ES-I3 (cell line): Measurements from ENCODE around the gene AIFM3.
"Not testable (repeated sequence)": the region's sequence is repeated elsewhere in the genome, so short reads cannot be mapped to it uniquely, and the experiment has no call there.

Experiments used
- H3K36me3 ChIP-seq: 2 replicates; pipeline ENCODE4 v1.6.1; 2013; ENCODE audit warnings: mild to moderate bottlenecking, low read length, control low read depth, moderate library complexity; ENCODE audit not compliant: insufficient read depth
- H3K4me1 ChIP-seq: 2 replicates; pipeline ENCODE4 v1.6.1; 2013; ENCODE audit warnings: mild to moderate bottlenecking, control low read depth, low read length; ENCODE audit not compliant: insufficient read depth
- H3K9ac ChIP-seq: 2 replicates; pipeline ENCODE4 v1.6.1; 2013; ENCODE audit warnings: low read depth, mild to moderate bottlenecking, low read length, moderate library complexity
- H3K9me3 ChIP-seq: 2 replicates; pipeline ENCODE4 v1.6.1; 2013; ENCODE audit warnings: mild to moderate bottlenecking, low read length, moderate library complexity; ENCODE audit not compliant: control insufficient read depth, insufficient read depth

The AIFM3 gene

GRCh38 chr22:20972014-20972694 is 5.1 kb downstream of the AIFM3 start:
- not testable (repeated sequence) for H3K9me3 ChIP-seq

GRCh38 chr22:20972933-20973577 is 6.0 kb downstream of the AIFM3 start:
- no peaks in the 10 kb centered on the region; the same call in 1 of the 2 replicates for H3K4me1 ChIP-seq
- H3K9me3 ChIP-seq, result no peaks in the 10 kb centered on the region
- H3K36me3 ChIP-seq, result no peaks in the 10 kb centered on the region
- H3K9ac ChIP-seq, result no peak overlapping the region

More at GRCh38 chr22:20972014-20972694, 5.1 kb downstream of the AIFM3 start:
- not testable (repeated sequence) for H3K36me3 ChIP-seq, H3K9ac ChIP-seq, H3K4me1 ChIP-seq

- no peaks in the 10 kb centered on the region; the same call in 1 of the 2 replicates for H3K4me1 ChIP-seq
- H3K9me3 ChIP-seq, result peaks cover 5% of the 10 kb centered on the region; the same call in 1 of the 2 replicates
- no peak overlapping the region for H3K9ac ChIP-seq
- no peaks in the 10 kb centered on the region for H3K36me3 ChIP-seq
These were observed 6.7 kb downstream of the AIFM3 start for GRCh38 chr22:20973634-20974286.

GRCh38 chr22:20974336-20974955 is 7.4 kb downstream of the AIFM3 start:
- no peaks in the 10 kb centered on the region for H3K36me3 ChIP-seq

GRCh38 chr22:20975541-20976290 is 8.7 kb downstream of the AIFM3 start:
- Histone ChIP-seq H3K4me1 (no peaks in the 10 kb centered on the region; the same call in 1 of the 2 replicates), H3K36me3 (no peaks in the 10 kb centered on the region), H3K9me3 (peaks cover 6% of the 10 kb centered on the region; the same call in 1 of the 2 replicates), H3K9ac (no peak overlapping the region)

More at GRCh38 chr22:20974336-20974955, 7.4 kb downstream of the AIFM3 start:
- Histone ChIP-seq H3K9me3 (peaks cover 6% of the 10 kb centered on the region; the same call in 1 of the 2 replicates), H3K4me1 (no peaks in the 10 kb centered on the region; the same call in 1 of the 2 replicates), H3K9ac (no peak overlapping the region)

- Histone ChIP-seq H3K9me3 (peaks cover 6% of the 10 kb centered on the region; the same call in 1 of the 2 replicates), H3K4me1 (peaks cover 3% of the 10 kb centered on the region), H3K9ac (no peak overlapping the region), H3K36me3 (no peaks in the 10 kb centered on the region)
These were observed 9.3 kb downstream of the AIFM3 start for GRCh38 chr22:20976291-20976877.

- Histone ChIP-seq H3K9ac (no peak overlapping the region), H3K4me1 (peaks cover 5% of the 10 kb centered on the region), H3K36me3 (no peaks in the 10 kb centered on the region), H3K9me3 (peaks cover 6% of the 10 kb centered on the region; the same call in 1 of the 2 replicates)
These were observed 10.0 kb downstream of the AIFM3 start for GRCh38 chr22:20977019-20977418.

GRCh38 chr22:20977516-20978170 is 10.6 kb downstream of the AIFM3 start:
- no peaks in the 10 kb centered on the region for H3K36me3 ChIP-seq
- H3K9ac ChIP-seq, result no peak overlapping the region
- H3K9me3 ChIP-seq, result peaks cover 6% of the 10 kb centered on the region; the same call in 1 of the 2 replicates
- peaks cover 5% of the 10 kb centered on the region for H3K4me1 ChIP-seq

- Histone ChIP-seq H3K4me1 (peaks cover 5% of the 10 kb centered on the region), H3K9ac (no peak overlapping the region), H3K9me3 (peaks cover 6% of the 10 kb centered on the region; the same call in 1 of the 2 replicates), H3K36me3 (no peaks in the 10 kb centered on the region)
These were observed 11.4 kb downstream of the AIFM3 start for GRCh38 chr22:20978419-20978818.

GRCh38 chr22:20979243-20979809 is 12.3 kb downstream of the AIFM3 start:
- peaks cover 5% of the 10 kb centered on the region; the same call in 1 of the 2 replicates for H3K4me1 ChIP-seq
- H3K9ac ChIP-seq, result peak overlapping the region; percentile 47; the same call in 1 of the 2 replicates
- no peaks in the 10 kb centered on the region for H3K36me3 ChIP-seq
- peaks cover 6% of the 10 kb centered on the region; the same call in 1 of the 2 replicates for H3K9me3 ChIP-seq

- Histone ChIP-seq H3K36me3 (no peaks in the 10 kb centered on the region), H3K4me1 (peaks cover 5% of the 10 kb centered on the region; the same call in 1 of the 2 replicates), H3K9ac (peak overlapping the region; percentile 47; the same call in 1 of the 2 replicates), H3K9me3 (peaks cover 6% of the 10 kb centered on the region; the same call in 1 of the 2 replicates)
These were observed 12.9 kb downstream of the AIFM3 start for GRCh38 chr22:20979940-20980453.

GRCh38 chr22:20980523-20980922 is 13.5 kb downstream of the AIFM3 start:
- Histone ChIP-seq H3K9ac (no peak overlapping the region), H3K9me3 (peaks cover 6% of the 10 kb centered on the region; the same call in 1 of the 2 replicates), H3K4me1 (peaks cover 5% of the 10 kb centered on the region; the same call in 1 of the 2 replicates)

More at GRCh38 chr22:20980523-20980922, 13.5 kb downstream of the AIFM3 start:
- H3K36me3 ChIP-seq, result no peaks in the 10 kb centered on the region
